ENCODE results near the gene PLOD1. TPM values are rescaled to one million over a fixed set of nuclear protein-coding genes. Genes with fewer than 3 reads are reported as not detected.
A peak's percentile ranks its signal among the peaks of the same experiment; 100 is the strongest.

The PLOD1 gene
- polyA plus RNA-seq, 1 donor from 2014 or later: 2.1 TPM

GRCh38 chr1:11980676-11980972 lies 46.1 kb downstream of the PLOD1 start:
- Histone ChIP-seq H3K9me3 (ENCODE audit: low read length) (no peaks in the 10 kb centered on the region), H4K20me1 (ENCODE audit: insufficient read depth) (no peaks in the 10 kb centered on the region), H3K27me3 (ENCODE audit: insufficient read depth, low read depth, low read length) (no peaks in the 10 kb centered on the region), H3K9ac (ENCODE audit: low read length) (peak overlapping the region; percentile 95), H3K36me3 (ENCODE audit: insufficient read depth, low read length) (no peaks in the 10 kb centered on the region), H3K4me2 (ENCODE audit: low read length) (peak overlapping the region; percentile 92), H2AFZ (ENCODE audit: low read depth, low read length) (peak overlapping the region; percentile 93), H3K79me2 (replicated peaks; ENCODE audit: insufficient read depth, low read length) (peaks cover 29% of the 10 kb centered on the region), H3K27ac (ENCODE audit: low read length) (peak overlapping the region; percentile 84), H3K9me2 (ENCODE audit: insufficient read depth, low read length) (no peaks in the 10 kb centered on the region), H3K4me3 (ENCODE audit: low read length) (peak overlapping the region; percentile 100), H3F3A (ENCODE audit: insufficient read depth, low read length, poor library complexity, severe bottlenecking) (no peaks in the 10 kb centered on the region)
- no peak for TF ChIP-seq SMC3 (conservative IDR thresholded peaks at IDR 0.05; ENCODE audit: poor library complexity)
- TF ChIP-seq REST (IDR thresholded peaks at IDR 0.05; ENCODE audit: borderline replicate concordance): no peak
- no peak for TF ChIP-seq RAD21 (conservative IDR thresholded peaks at IDR 0.05)
- TF ChIP-seq TAF1 (IDR thresholded peaks at IDR 0.05; ENCODE audit: low read depth): peak; percentile 0

DNA sequence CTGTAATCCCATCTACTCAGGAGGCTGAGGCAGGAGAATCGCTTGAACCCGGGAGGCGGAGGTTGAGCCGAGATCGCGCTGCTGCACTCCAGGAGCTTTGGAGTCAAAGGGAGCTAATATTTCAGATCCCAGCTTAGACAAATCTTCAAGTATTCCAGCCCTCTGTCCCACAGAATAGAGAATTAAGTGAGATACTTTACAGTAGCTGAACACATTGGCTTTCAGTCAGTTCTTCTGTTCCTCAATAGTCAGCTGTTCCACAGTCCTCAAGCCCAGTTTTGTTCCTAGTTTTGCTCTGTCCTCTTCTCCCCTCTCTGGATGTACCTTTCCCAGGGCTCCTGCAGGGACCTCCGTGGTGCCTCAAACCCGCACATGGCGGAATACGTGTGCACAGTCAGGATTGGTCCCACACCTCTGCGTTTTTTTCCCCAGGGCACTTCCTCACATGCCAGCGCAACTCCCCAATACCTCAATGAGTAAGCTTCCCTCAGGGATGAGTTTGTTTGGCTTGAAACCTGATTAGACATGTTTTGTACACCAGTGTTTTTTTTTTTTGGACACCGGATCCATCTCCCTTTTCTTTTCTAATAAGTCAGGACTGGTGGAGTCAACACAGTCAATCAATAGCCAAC lies 47.0 kb downstream of the PLOD1 start:
- no peaks in the 10 kb centered on the region for H3K27me3 ChIP-seq (ENCODE audit: insufficient read depth, low read depth, low read length)
- no peak overlapping the region for H3K27ac ChIP-seq (ENCODE audit: low read length)
- TF ChIP-seq POLR2AphosphoS5 (IDR thresholded peaks at IDR 0.05) (no peak), EP300 (conservative IDR thresholded peaks at IDR 0.05; ENCODE audit: poor library complexity, severe bottlenecking) (no peak)
- peaks cover 29% of the 10 kb centered on the region for H3K79me2 ChIP-seq (replicated peaks; ENCODE audit: insufficient read depth, low read length)
- H3K9ac ChIP-seq (ENCODE audit: low read length): peak overlapping the region; percentile 95
- no peak overlapping the region for H2AFZ ChIP-seq (ENCODE audit: low read depth, low read length)
- peak overlapping the region; percentile 100 for H3K4me3 ChIP-seq (ENCODE audit: low read length)
- H3F3A ChIP-seq (ENCODE audit: insufficient read depth, low read length, poor library complexity, severe bottlenecking): no peaks in the 10 kb centered on the region
- no peaks in the 10 kb centered on the region for H3K9me3 ChIP-seq (ENCODE audit: low read length)
- no peaks in the 10 kb centered on the region for H3K36me3 ChIP-seq (ENCODE audit: insufficient read depth, low read length)
- no peaks in the 10 kb centered on the region for H3K9me2 ChIP-seq (ENCODE audit: insufficient read depth, low read length)
- H3K4me2 ChIP-seq (ENCODE audit: low read length): peak overlapping the region; percentile 92
- H4K20me1 ChIP-seq (ENCODE audit: insufficient read depth): no peaks in the 10 kb centered on the region

DNA sequence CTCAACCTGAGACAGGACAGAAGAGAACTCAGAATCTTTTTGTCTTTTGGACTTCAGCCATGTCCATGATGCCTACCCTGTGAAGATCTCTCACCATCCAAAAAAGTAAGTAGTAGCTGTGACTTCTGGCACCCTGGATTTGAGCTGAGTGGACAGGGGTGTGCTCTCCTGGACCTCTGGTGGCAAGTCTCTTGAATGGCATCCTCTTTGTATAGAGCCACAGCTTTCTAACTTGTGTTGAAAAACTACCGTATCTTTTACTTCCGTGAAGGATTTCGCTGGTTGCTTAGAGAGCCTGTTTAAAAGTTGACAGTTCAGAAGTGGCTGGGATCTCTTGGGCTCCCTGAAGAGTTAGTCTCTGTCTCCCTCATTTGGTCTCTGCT lies 47.5 kb downstream of the PLOD1 start:
- no peaks in the 10 kb centered on the region for H3K9me2 ChIP-seq (ENCODE audit: insufficient read depth, low read length)
- no peaks in the 10 kb centered on the region for H3K9me3 ChIP-seq (ENCODE audit: low read length)
- no peak overlapping the region for H3K27ac ChIP-seq (ENCODE audit: low read length)
- H3F3A ChIP-seq (ENCODE audit: insufficient read depth, low read length, poor library complexity, severe bottlenecking): no peaks in the 10 kb centered on the region
- no peaks in the 10 kb centered on the region for H4K20me1 ChIP-seq (ENCODE audit: insufficient read depth)
- no peak overlapping the region for H3K4me2 ChIP-seq (ENCODE audit: low read length)
- H3K79me2 ChIP-seq (replicated peaks; ENCODE audit: insufficient read depth, low read length): peaks cover 29% of the 10 kb centered on the region
- H2AFZ ChIP-seq (ENCODE audit: low read depth, low read length): no peak overlapping the region
- no peaks in the 10 kb centered on the region for H3K36me3 ChIP-seq (ENCODE audit: insufficient read depth, low read length)
- H3K4me3 ChIP-seq (ENCODE audit: low read length): no peak overlapping the region
- TF ChIP-seq TAF1 (IDR thresholded peaks at IDR 0.05; ENCODE audit: low read depth) (no peak), EP300 (conservative IDR thresholded peaks at IDR 0.05; ENCODE audit: poor library complexity, severe bottlenecking) (no peak), REST (IDR thresholded peaks at IDR 0.05; ENCODE audit: borderline replicate concordance) (no peak), EZH2 (IDR thresholded peaks at IDR 0.05; ENCODE audit: borderline replicate concordance, insufficient read depth, low read length, poor library complexity, severe bottlenecking) (no peak), SMC3 (conservative IDR thresholded peaks at IDR 0.05; ENCODE audit: poor library complexity) (no peak), RAD21 (conservative IDR thresholded peaks at IDR 0.05) (no peak), MXI1 (conservative IDR thresholded peaks at IDR 0.05; ENCODE audit: poor library complexity, severe bottlenecking) (no peak), CTCF (IDR thresholded peaks at IDR 0.05; ENCODE audit: poor library complexity, severe bottlenecking) (no peak), POLR2AphosphoS5 (IDR thresholded peaks at IDR 0.05) (no peak)
- H3K9ac ChIP-seq (ENCODE audit: low read length): no peak overlapping the region
- no peaks in the 10 kb centered on the region for H3K27me3 ChIP-seq (ENCODE audit: insufficient read depth, low read depth, low read length)
